ENCODE results near the gene GAB2.

GAB2 gene

DNA sequence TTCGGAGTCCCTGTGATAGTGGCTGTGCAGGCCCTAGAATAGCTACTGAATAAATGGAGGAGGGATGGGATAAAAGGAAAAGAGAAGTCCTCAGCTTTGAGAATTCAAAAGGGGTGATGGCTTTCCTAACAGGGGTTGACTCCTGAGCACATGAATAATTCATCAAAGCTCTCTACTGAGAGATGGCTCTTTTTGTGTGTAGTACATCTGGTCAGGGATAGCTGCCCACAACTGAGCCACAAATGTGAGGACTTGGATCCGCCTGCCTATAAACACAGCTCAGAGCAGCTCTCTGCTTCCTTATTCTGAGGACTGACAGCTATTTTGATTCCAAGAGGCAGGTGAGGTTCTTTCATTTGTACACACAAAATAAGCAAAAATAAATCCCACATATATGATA is 146.6 kb downstream of the GAB2 start:
- no peak for DNase-seq

DNA sequence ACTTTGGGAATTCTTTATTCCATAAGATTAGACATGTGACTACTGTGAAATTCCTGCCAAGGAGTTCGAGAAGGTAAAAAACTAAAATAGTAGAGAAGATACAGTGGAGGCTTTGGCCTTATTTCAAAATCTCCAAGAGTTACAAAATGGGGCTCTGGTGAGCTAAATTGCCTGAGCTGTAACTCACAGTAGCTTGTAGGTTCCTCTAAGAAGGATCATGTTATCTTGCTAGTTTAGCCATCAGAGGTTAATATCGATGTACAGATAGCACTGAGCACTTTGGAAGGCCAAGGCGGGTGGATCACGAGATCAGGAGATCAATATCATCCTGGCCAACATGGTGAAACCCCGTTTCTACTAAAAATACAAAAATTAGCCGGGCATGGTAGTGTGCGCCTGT is 147.8 kb downstream of the GAB2 start:
- no peak for DNase-seq

GRCh38 chr11:78268591-78269410 is 148.8 kb downstream of the GAB2 start:
- no peak for DNase-seq

- DNase-seq, result no peak
Measured at GRCh38 chr11:78266451-78266850, 151.2 kb downstream of the GAB2 start.

GRCh38 chr11:78265326-78265725 is 152.3 kb downstream of the GAB2 start:
- DNase-seq, result no peak

GRCh38 chr11:78262691-78263090 is 154.9 kb downstream of the GAB2 start:
- DNase-seq, result no peak

DNA sequence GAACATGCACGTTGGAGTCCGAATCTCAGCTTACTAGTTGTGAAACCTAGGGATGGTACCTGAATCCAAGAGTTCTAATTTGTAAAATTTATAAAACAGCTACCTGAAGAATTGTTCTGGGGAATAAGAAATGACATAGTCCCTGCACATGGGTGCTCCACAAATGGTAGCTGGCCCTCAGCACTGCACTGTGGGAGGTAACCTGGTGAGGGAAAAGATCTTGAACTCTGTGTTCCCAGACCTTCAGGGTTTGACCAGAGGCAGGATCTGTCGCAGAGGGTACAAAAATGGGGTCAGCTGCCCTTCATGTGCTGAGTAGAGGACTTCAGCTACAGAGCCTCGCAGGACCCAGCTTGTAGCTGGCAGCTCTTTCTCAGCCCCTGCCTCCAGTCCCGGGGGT is 155.4 kb downstream of the GAB2 start:
- no peak for DNase-seq

DNA sequence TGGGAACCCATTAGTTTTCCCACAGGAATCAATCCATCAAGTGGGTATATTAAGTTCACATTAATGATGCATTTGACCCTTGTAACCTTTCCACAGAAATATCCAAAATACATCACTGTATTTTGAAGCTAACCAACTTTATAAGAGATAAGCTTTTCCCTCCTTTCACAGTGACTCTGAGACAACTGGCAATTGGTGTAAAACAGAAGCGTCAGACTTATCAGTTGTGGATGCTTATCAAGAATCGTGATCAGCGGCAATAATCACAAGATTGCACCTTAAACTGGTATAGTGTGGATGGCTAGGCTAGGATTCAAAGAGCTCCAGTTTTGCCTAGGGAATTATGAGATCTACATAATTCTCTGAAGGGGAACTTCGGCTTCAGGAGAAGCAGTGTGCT is 155.8 kb downstream of the GAB2 start:
- no peak for DNase-seq

DNA sequence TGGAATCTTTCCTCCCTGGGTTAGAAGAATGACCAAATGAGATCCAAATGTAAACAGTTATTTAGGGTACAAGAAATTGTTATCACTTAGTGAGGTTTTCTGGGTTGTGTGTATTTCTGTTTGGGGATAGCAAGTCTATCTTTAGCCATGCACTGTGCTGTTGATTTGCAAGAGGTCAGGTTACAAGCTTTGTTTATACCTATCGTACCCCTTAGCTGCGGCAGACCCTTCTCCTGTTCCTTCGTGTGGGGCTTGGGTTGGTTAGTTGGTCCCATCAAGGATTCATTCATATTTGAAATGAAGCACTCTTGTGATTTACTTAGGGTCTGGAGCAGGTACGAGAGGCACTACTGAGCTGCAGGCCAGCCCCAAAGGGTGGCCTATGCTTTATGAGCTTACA is 156.3 kb downstream of the GAB2 start:
- no peak for DNase-seq

DNA sequence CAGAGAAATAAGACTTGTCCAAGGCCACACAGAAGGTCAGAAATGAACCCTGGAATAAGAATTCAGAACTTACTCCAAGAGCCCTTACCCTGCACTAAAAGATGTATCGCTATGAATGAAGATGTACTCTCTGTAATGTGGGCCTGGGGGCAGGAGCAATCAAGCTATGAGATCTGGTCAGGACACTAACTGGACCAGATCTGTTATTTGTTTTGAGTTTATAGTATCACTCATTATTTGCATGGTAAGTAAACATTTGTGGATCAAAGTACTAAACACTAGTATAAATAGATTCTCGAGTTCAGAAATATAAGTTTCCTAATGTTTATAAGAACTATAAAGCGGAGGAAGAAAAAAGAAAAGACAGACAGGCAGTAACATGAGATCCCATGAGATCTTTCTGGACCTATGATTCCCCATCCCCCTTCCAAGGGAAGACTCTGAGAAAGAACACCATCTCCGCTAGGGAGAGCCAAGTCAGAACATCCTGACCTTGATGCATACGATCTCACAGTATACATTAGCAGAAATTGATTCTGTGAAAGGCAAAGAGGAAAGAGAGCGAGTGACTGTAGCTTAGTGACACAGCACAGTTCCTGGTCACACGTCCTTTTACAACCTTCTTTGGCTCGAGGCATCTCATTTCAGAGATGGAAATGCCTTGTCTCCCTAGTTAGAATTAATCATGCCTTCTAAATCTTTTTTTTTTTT is 157.7 kb downstream of the GAB2 start:
- DNase-seq, result no peak

- no peak for DNase-seq
Measured at GRCh38 chr11:78257654-78258053, 160.0 kb downstream of the GAB2 start.

DNA sequence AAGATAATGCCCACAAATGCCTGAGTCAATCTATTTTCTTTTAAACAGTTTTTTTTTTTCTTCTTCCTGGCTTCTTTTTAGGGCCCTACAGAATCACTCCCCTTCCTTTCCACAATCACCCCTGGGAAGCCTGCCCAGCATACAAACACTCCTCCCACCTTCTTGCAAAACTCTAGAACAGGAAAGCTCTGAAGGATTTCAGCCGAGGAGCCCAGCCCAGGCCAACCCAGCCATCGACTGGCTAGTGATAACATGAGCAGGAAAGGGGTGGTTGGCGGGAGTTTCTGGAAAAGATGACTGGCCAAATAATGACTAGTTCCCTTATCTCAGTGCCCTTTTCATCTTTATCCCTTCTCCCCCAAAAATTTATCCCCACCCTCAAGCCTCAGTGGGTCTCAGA is 160.7 kb downstream of the GAB2 start:
- DNase-seq, result no peak

- DNase-seq, result no peak
Measured at GRCh38 chr11:78255919-78256318, 161.7 kb downstream of the GAB2 start.

- no peak for DNase-seq
Measured at GRCh38 chr11:78254268-78254667, 163.4 kb downstream of the GAB2 start.

DNA sequence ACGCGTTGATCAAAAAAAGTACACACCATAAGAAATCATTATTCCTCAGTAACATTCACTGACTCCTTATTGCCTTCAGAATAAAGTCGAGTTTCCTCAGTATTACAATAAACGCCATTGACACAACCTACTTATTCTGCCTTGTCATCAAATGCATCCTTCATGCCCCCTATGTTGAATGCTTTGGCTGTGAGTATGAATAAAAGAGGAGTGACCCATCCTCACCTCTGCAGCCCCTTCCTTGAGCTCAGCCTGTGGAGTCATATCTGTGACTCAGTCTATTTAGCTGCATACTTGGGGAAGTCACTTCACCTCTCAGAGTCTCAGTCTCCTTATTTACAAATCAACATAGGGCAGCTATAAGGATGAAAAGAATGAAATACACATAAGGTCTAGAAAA is 163.8 kb downstream of the GAB2 start:
- no peak for DNase-seq

DNA sequence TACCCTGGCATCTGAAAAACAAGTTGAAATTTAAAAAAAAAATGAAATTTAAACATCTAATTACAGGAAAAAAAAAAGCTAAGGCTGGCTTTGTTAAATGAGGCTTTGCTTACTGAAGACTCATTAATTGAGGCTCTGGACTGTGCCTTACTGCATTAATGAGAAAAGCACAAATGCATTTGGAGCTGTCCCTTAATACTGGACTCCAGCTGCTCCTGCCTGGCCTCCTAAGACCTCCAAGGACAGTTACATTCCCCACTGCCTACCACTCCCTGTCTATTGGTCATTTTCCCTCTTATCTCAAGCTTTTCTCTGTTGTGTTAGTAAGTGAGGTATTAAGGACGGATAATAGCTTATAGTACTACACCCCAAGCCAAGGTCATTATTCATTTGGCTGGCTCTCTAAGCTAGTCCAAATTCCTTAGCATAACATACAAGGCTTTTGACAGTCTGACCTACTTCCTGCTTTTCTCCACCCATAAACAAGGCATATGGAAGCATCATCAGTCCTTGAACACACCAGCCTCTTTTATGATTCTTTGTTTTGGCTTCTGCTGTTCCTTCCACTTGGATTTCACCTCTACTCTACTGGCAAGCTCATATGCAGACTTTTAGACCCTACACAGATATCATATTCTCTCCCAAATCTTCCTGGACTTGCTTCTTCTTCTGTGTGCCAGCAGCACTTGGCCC is 166.4 kb downstream of the GAB2 start:
- DNase-seq, result no peak

GRCh38 chr11:78250099-78250498 is 167.5 kb downstream of the GAB2 start:
- no peak for DNase-seq

- DNase-seq, result no peak
Measured at GRCh38 chr11:78248903-78249302, 168.7 kb downstream of the GAB2 start.

DNA sequence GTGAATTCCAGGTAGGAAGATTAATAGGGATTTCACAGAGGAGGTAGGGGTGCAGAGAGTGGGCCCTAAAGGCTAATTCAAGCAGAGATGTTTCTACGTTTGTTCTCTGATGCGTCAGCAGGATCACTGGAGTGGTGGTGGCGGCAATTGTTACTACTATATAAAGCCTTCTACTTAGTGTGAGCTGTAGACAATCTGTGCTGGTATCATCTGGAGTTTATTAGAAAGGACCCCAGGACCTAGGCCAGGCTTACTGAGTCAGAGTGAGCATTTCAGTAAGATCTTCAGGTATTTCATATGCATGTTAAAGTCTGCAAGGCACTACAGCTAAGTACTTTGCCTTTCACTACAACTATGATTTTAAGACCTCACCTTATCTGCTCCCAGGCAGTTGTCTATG is 169.4 kb downstream of the GAB2 start:
- DNase-seq, result no peak

DNA sequence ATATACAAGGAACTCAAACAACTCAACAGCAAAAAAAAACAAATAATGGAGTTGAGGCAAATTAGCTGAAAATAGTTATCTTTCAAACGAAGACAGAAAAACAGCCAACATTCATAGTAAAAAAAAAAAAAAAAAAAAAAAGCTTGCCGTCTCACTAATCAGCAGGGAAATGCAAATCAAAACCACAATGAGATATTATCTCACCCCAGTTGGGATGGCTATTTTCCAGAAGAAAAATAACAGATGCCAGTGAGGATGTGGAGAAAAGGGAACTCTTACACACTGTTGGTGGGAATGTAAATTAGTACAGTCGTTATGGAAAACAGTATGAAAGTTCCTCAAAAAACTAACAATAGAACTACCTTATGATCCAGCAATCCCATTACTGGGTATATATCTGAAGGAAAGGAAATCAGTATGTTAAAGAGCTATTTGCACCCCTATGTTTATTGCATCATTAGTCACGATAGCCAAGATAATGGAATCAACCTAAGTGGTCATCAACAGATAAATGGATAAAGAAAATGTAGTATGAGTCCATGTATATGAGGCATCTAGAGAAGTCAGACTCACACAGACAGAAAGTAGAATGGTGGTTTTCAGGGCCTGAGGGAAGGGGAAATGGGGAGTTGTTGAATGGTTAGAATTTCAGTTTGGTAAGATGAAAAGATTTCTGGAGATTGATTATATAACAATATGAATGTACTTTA is 172.9 kb downstream of the GAB2 start:
- DNase-seq, result no peak

DNA sequence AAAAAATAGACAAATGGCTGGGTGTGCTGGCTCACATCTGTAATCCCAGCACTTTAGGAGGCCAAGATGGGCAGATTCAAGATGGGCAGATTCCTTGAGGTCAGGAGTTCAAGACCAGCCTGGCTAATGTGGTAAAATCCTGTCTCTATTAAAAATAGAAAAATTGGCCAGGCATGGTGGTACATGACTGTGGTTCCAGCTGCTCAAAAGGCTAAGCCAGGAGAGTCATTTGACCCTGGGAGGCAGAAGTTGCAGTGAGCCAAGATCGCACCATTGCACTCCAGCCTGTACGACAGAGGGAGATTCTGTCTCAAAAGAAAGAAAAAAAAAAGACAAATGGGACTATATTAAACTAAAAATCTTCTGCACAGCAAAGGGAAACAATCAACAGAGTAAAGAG is 173.5 kb downstream of the GAB2 start:
- no peak for DNase-seq

GRCh38 chr11:78241475-78241874 is 176.1 kb downstream of the GAB2 start:
- no peak for DNase-seq

GRCh38 chr11:78239781-78240180 is 177.8 kb downstream of the GAB2 start:
- no peak for DNase-seq
